ENCODE measurements around the gene PTK7. TPM values are rescaled to one million over a fixed set of nuclear protein-coding genes. Genes with fewer than 3 reads are reported as not detected.
A peak's percentile ranks its signal among the peaks of the same experiment; 100 is the strongest.

The PTK7 gene
- total RNA-seq, 2 experiments from 2014 or later, result 1.3 to 1.5 TPM

DNA sequence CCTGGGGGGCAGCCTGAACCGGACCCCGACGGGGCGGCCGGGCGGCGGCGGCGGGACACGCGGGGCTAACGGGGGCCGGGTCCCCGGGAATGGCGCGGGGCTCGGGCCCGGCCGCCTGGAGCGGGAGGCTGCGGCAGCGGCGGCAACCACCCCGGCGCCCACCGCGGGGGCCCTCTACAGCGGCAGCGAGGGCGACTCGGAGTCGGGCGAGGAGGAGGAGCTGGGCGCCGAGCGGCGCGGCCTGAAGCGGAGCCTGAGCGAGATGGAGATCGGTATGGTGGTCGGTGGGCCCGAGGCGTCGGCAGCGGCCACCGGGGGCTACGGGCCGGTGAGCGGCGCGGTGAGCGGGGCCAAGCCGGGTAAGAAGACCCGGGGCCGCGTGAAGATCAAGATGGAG, 95.6 kb downstream of the PTK7 start:
- Mint-ChIP-seq H3K4me1 (ENCODE audit: low read depth) (peaks cover 43% of the 10 kb centered on the region), H3K36me3 (peaks cover 16% of the 10 kb centered on the region), H3K27me3 (no peaks in the 10 kb centered on the region), H3K9me3 (no peaks in the 10 kb centered on the region), H3K27ac (peak overlapping the region; percentile 89), H3K4me3 (peak overlapping the region; percentile 99)
- peak; percentile 40 for DNase-seq
- intact Hi-C loops (cut with micrococcal nuclease), result loop anchor here (1.0 to 10.0 kb wide), 9 partner anchors 75 to 1993 kb away; partner anchors contain the start of genes KLC4, MRPL2, PEX6 and TBCC
- POLR2A ChIA-PET, result interaction anchor here (1.0 to 1.7 kb wide), 4 partner anchors 11 to 212 kb away, joined by 3 to 7 read pairs (median 5); partner anchors contain the start of genes CUL9 and DNPH1
- CTCF ChIA-PET, result interaction anchor here (0.6 to 2.5 kb wide), 5 partner anchors 11 to 336 kb away, joined by 3 to 12 read pairs (median 3); partner anchors contain the start of genes CUL9 and ZNF318

DNA sequence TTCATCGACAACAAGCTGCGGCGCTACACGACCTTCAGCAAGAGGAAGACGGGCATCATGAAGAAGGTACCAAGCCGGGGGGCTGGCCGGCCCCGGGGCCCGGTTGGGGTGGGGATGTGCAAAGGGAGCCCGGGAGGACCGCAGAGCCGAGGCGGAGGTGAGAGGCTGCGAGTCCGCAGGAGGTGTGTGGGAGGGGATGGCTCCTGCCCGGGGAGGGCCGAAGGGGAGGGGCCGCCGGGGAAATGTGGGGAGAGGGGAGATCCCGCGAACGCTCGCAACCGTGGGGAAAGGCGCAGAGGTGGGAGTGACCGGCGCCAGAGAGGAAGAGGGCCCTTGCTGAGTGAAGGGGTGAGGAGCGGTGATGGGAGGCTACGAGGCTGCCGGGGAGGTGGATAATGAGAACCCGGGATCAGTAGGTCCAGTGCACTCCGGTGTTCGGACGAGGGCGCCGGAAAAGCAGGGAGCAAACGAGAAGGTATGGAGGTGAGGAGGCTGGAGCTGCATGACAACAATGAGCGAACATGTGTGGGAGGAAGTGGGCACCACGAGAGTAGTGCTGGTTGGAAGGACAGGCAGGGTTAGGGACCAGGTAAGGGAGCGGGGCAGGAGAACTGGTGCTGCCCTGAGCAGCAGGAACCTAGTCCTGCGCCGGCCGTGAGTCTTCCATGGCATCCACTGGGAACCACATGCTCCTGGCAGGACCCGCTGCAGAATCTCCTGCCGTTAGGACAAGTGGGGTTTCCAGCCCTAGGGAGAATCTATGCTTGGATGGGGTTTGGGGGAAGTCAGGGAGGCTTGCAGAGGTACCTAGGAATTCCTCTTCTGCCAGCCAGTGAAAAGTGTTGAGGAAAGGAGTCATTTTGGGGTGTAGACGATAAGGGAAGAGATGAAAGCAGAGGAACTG, 96.2 kb downstream of the PTK7 start:
- intact Hi-C loops (cut with micrococcal nuclease), result loop anchor here (5.0 to 10.0 kb wide), 5 partner anchors 195 to 1992 kb away; partner anchors contain the start of genes TBCC, UBR2 and ZNF318
- H3K9me3 Mint-ChIP-seq, result no peaks in the 10 kb centered on the region
- CTCF ChIA-PET, result interaction anchor here (0.6 to 2.5 kb wide), 5 partner anchors 10 to 335 kb away, joined by 3 to 12 read pairs (median 3); partner anchors contain the start of genes CUL9 and ZNF318
- H3K4me3 Mint-ChIP-seq, result peak overlapping the region; percentile 99
- H3K27ac Mint-ChIP-seq, result peak overlapping the region; percentile 89
- peaks cover 43% of the 10 kb centered on the region for H3K4me1 Mint-ChIP-seq (ENCODE audit: low read depth)
- H3K27me3 Mint-ChIP-seq, result no peaks in the 10 kb centered on the region
- POLR2A ChIA-PET, result interaction anchor here (1.0 to 1.7 kb wide), 5 partner anchors 9 to 212 kb away, joined by 3 to 7 read pairs (median 5); partner anchors contain the start of genes CUL9 and DNPH1
- H3K36me3 Mint-ChIP-seq, result peaks cover 16% of the 10 kb centered on the region
- peak; percentile 74 for DNase-seq

DNA sequence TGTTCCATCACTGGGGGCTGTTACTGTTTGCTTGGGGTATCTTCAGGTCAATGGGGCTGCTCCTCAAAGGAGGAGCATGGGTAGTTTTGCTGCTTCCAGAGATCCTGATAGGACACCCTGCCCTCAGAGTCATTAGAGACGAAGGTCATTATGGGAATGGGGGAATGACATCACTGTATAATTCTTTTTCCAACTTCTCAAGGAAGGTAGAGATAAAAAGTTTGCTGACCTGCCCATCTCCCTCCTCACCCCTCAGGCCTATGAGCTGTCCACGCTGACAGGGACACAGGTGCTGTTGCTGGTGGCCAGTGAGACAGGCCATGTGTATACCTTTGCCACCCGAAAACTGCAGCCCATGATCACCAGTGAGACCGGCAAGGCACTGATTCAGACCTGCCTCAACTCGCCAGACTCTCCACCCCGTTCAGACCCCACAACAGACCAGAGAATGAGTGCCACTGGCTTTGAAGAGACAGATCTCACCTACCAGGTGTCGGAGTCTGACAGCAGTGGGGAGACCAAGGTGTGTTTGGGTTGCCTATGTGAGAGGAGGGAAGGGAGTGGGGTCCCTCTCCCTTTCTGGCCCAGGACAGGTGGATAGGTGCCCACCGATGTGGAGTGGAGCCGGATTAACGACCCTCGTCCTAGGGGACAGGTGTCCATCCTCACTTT, 97.6 kb downstream of the PTK7 start:
- Mint-ChIP-seq H3K27ac (peak overlapping the region; percentile 89), H3K27me3 (no peaks in the 10 kb centered on the region), H3K4me1 (ENCODE audit: low read depth) (peaks cover 43% of the 10 kb centered on the region), H3K36me3 (peaks cover 26% of the 10 kb centered on the region), H3K9me3 (no peaks in the 10 kb centered on the region), H3K4me3 (peak overlapping the region; percentile 99)
- intact Hi-C loops (cut with micrococcal nuclease), result loop anchor here (1.0 to 10.0 kb wide), 13 partner anchors 9 to 1991 kb away; partner anchors contain the start of genes ABCC10, CNPY3, CUL9 and KLHDC3
- ChIA-PET POLR2A (interaction anchor here (1.0 to 1.8 kb wide), 5 partner anchors 8 to 244 kb away, joined by 3 to 11 read pairs (median 7); partner anchors contain the start of genes CNPY3, CUL9 and DNPH1), CTCF (interaction anchor here (1.0 to 2.5 kb wide), 6 partner anchors 9 to 153 kb away, joined by 3 to 14 read pairs (median 4); partner anchors contain the start of genes CUL9 and DNPH1)
- peak; percentile 33 for DNase-seq

DNA sequence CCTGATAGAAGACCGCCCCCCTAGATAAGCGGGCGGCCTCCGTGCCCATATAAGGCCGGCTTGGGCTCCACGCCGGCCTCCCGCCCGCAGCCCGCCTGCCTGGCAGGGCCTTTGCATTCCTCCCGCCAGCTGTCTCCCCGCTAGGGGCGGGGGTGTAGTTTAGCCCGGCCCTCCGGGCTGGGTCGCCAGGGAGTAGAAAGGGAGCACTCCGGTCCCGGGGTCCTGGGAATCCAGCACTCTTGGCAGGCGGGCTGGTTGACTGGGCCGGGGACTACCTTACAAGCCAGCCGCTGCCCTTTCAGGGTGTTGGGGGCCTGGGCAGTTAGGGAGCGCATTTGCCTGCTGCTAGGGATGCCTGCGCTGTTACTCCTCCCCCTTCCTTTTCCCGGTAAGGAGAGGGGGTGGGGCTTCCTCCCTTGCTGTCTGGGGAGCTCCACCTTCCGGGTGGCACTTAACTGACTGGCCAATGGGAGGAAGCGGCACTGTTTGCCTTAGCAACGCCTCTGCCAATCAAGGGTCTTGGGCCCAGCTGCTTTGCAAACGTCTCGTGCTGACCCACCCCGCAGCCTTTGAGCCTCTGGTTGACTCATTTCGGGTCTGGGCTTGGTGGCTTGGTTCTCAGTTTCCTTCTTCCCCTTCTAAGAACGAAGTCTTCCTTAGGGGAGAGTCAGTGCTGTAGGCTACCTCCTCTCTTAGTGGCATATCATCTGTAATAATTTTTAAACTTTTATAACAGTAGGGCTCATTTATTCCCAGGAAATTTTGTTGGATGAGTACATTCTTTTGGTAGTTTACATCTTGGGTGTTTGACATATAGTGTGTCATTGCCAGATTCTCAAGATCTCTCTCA, 98.4 kb downstream of the PTK7 start:
- H3K27me3 Mint-ChIP-seq, result no peaks in the 10 kb centered on the region
- H3K9me3 Mint-ChIP-seq, result no peaks in the 10 kb centered on the region
- H3K27ac Mint-ChIP-seq, result peak overlapping the region; percentile 89
- H3K36me3 Mint-ChIP-seq, result peaks cover 31% of the 10 kb centered on the region
- DNase-seq, result peak; percentile 99
- ChIA-PET POLR2A (interaction anchor here (1.0 to 1.8 kb wide), 6 partner anchors 13 to 245 kb away, joined by 3 to 11 read pairs (median 4); partner anchors contain the start of genes CNPY3, CUL7 and DNPH1), CTCF (interaction anchor here (1.0 to 2.5 kb wide), 5 partner anchors 17 to 154 kb away, joined by 3 to 14 read pairs (median 3); partner anchors contain the start of gene DNPH1)
- H3K4me1 Mint-ChIP-seq (ENCODE audit: low read depth), result peaks cover 43% of the 10 kb centered on the region
- peak overlapping the region; percentile 99 for H3K4me3 Mint-ChIP-seq
- intact Hi-C loops (cut with micrococcal nuclease), result loop anchor here (1.0 to 10.0 kb wide), 13 partner anchors 8 to 1990 kb away; partner anchors contain the start of genes ABCC10, CNPY3, CUL9 and KLHDC3

DNA sequence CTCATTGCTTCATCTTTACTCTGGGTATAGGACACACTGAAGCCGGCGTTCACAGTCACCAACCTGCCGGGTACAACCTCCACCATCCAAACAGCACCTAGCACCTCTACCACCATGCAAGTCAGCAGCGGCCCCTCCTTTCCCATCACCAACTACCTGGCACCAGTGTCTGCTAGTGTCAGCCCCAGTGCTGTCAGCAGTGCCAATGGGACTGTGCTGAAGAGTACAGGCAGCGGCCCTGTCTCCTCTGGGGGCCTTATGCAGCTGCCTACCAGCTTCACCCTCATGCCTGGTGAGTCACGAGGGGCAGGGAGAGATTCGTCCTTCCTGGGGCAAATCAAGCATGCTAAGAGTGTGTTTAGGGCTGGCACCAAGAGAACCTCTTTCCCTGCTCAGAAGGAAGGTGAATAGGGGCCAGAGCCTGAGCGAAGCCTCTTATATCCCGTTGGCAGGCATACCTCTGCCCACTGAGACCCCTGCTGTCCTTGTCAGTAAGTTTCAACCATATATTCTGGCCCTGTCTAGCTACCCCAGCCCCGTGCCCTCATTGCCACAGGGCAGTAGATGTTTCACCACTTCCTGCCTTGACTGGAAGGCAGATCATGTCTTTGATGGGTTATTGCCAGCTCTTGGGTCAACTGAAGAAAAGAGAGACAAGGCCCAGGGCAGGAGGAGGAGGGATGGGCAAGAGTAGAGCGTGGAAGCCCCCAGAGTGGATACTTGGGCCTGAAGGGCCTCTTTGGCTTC, 99.7 kb downstream of the PTK7 start:
- Mint-ChIP-seq H3K36me3 (peaks cover 31% of the 10 kb centered on the region), H3K4me3 (no peak overlapping the region), H3K27ac (peak overlapping the region; percentile 73), H3K27me3 (no peaks in the 10 kb centered on the region), H3K9me3 (no peaks in the 10 kb centered on the region), H3K4me1 (ENCODE audit: low read depth) (peaks cover 37% of the 10 kb centered on the region)
- CTCF ChIA-PET, result interaction anchor here (2.5 kb wide), 1 partner anchor 53 kb away, joined by 14 read pairs; the partner anchor contains the start of gene DNPH1
- POLR2A ChIA-PET, result no interaction called here
- intact Hi-C loops (cut with micrococcal nuclease), result loop anchor here (2.0 to 10.0 kb wide), 3 partner anchors 251 to 1989 kb away; partner anchors contain the start of genes ABCC10 and TBCC
- DNase-seq, result no peak

DNA sequence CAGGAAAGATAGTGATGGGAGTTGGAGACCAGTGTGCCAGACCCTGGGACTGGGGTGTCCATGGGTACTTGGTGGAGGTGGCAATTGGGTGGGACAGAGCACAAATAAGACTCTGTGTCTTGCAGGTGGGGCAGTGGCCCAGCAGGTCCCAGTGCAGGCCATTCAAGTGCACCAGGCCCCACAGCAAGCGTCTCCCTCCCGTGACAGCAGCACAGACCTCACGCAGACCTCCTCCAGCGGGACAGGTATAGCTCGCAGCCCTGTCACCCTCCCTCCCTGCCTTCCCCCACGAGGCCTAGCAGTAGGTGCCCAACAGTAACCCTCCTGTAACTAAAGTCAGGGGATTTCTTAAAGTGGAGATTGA, 100.3 kb downstream of the PTK7 start:
- H3K36me3 Mint-ChIP-seq, result peaks cover 31% of the 10 kb centered on the region
- ChIA-PET POLR2A (no interaction called here), CTCF (interaction anchor here (2.5 kb wide), 1 partner anchor 53 kb away, joined by 14 read pairs; the partner anchor contains the start of gene DNPH1)
- no peak for DNase-seq
- no peak overlapping the region for H3K4me3 Mint-ChIP-seq
- intact Hi-C loops (cut with micrococcal nuclease), result loop anchor here (10.0 kb wide), 2 partner anchors 432 to 1988 kb away; partner anchors contain the start of gene TBCC
- peaks cover 39% of the 10 kb centered on the region for H3K4me1 Mint-ChIP-seq (ENCODE audit: low read depth)
- peak overlapping the region; percentile 73 for H3K27ac Mint-ChIP-seq
- no peaks in the 10 kb centered on the region for H3K9me3 Mint-ChIP-seq
- H3K27me3 Mint-ChIP-seq, result no peaks in the 10 kb centered on the region

DNA sequence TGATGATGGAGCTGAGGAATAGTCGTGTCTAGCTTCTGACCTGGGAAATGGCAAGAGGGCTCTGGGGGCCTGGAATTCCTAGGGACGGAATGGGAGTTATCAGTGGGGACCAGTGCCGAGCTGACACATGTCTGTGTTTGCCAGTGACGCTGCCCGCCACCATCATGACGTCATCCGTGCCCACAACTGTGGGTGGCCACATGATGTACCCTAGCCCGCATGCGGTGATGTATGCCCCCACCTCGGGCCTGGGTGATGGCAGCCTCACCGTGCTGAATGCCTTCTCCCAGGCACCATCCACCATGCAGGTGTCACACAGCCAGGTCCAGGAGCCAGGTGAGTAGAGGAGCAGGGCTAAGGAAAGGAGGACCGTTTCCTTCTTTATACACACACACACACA, 102.0 kb downstream of the PTK7 start:
- ChIA-PET CTCF (interaction anchor here (0.8 kb wide), 1 partner anchor 10 kb away, joined by 5 read pairs; no protein-coding TSS in a partner anchor), POLR2A (no interaction called here)
- Mint-ChIP-seq H3K27me3 (no peaks in the 10 kb centered on the region), H3K27ac (no peak overlapping the region), H3K4me1 (ENCODE audit: low read depth) (peaks cover 42% of the 10 kb centered on the region), H3K36me3 (peaks cover 26% of the 10 kb centered on the region), H3K4me3 (no peak overlapping the region), H3K9me3 (no peaks in the 10 kb centered on the region)
- DNase-seq, result no peak
- intact Hi-C loops (cut with micrococcal nuclease), result loop anchor here (10.0 kb wide), 2 partner anchors 433 to 1987 kb away; partner anchors contain the start of gene TBCC

DNA sequence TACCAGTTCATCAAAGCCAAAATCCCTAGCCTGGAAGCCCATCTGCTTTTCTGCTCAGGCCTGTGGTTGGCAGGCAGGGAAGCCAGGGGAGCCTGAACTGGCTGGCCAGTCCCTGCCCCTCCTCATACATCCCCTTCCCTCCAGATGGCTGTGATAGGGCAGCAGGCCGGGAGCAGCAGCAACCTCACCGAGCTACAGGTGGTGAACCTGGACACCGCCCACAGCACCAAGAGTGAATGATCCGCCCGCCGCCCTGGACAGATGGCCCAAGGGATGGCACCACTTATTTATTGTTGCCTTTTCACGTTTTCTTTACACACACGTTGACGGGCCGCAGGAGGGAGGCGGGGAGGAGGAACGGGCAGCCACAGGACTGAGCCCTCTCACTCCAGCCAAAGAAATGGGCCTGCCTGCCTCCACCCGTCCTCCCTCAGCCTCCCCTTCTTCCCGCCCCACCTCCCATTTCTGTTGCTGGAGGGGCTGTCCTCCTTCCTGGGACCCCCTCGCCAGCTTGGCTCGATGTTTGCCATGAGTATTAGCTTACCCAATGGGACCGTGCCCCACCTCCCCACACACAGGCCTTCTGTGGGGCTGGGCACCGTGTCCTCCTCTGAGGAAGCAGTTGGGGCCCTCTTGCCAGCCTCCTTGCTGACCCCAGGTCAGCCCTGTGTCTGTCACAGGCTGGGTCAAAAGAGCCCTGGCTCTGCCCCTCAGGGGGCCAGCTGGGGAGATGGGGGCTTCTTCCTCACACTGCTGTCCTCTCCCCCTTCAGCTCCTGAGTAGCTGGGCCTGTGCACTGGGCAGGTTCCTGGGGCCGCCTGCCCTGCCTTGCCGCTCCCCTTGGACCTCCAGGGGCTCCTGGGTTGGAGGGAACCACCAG, 103.1 kb downstream of the PTK7 start:
- no peak overlapping the region for H3K4me3 Mint-ChIP-seq
- ChIA-PET POLR2A (interaction anchor here (0.8 kb wide), 1 partner anchor 45 kb away, joined by 4 read pairs; no protein-coding TSS in a partner anchor), CTCF (no interaction called here)
- no peaks in the 10 kb centered on the region for H3K9me3 Mint-ChIP-seq
- peaks cover 41% of the 10 kb centered on the region for H3K4me1 Mint-ChIP-seq (ENCODE audit: low read depth)
- no peaks in the 10 kb centered on the region for H3K27me3 Mint-ChIP-seq
- peaks cover 26% of the 10 kb centered on the region for H3K36me3 Mint-ChIP-seq
- DNase-seq, result no peak
- no peak overlapping the region for H3K27ac Mint-ChIP-seq
- intact Hi-C loops (cut with micrococcal nuclease), result loop anchor here (10.0 kb wide), 2 partner anchors 434 to 1986 kb away; partner anchors contain the start of gene TBCC

DNA sequence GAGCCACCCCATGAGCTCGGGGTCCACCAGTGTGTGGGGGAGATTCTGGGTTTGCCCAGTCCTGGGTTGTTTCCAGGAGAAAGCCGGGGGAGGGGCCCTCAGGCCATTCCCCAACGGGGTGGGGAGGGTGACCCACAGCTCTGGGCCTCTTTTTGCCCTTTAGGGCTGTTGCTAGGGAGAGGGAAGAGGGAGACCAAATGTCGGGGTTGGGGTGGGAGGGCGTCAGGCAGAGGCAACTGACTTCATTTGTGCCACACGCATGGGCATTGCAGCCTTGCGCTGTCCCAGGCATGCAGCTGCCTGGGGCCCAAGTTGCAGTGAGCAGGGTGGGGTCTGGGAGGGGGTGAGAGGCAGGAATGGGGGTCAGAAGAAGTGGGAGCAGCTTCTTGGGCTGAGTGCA, 103.9 kb downstream of the PTK7 start:
- POLR2A ChIA-PET, result interaction anchor here (0.8 to 1.2 kb wide), 2 partner anchors 44 to 49 kb away, joined by 3 to 4 read pairs; partner anchors contain the start of gene DNPH1
- no peaks in the 10 kb centered on the region for H3K9me3 Mint-ChIP-seq
- DNase-seq, result no peak
- intact Hi-C loops (cut with micrococcal nuclease), result no loop called here
- no peak overlapping the region for H3K4me3 Mint-ChIP-seq
- peaks cover 46% of the 10 kb centered on the region for H3K4me1 Mint-ChIP-seq (ENCODE audit: low read depth)
- CTCF ChIA-PET, result interaction anchor here (1.1 kb wide), 1 partner anchor 49 kb away, joined by 5 read pairs; the partner anchor contains the start of gene DNPH1
- H3K27ac Mint-ChIP-seq, result no peak overlapping the region
- peaks cover 25% of the 10 kb centered on the region for H3K36me3 Mint-ChIP-seq
- H3K27me3 Mint-ChIP-seq, result no peaks in the 10 kb centered on the region
